Esophagus (tissue), 2 donors: ENCODE data around the gene LCN12. TPM values are rescaled to one million over a fixed set of nuclear protein-coding genes. Genes with fewer than 3 reads are reported as not detected.

Experiments used
- H3K27ac ChIP-seq, 2 donors: one replicate each; pipeline ENCODE4 v1.5.1; 2013; ENCODE audit warnings: low read depth in 2 of 2, mild to moderate bottlenecking in 2 of 2, inconsistent platforms in 1 of 2, low read length in 1 of 2, moderate library complexity in 1 of 2
- H3K27me3 ChIP-seq, 2 donors: one replicate each; pipeline ENCODE4 v1.6.1; 2013; ENCODE audit warnings: low read length in 2 of 2, control low read depth in 1 of 2, mild to moderate bottlenecking in 1 of 2; ENCODE audit not compliant: insufficient read depth in 2 of 2, control insufficient read depth in 1 of 2
- H3K36me3 ChIP-seq, 2 donors: one replicate each; pipeline ENCODE4 v1.6.1; 2013; ENCODE audit warnings: low read length in 1 of 2; ENCODE audit not compliant: control insufficient read depth in 2 of 2, insufficient read depth in 2 of 2
- H3K4me1 ChIP-seq, 2 donors: one replicate each; pipeline ENCODE4 v1.6.1; 2013; ENCODE audit warnings: low read length in 1 of 2; ENCODE audit not compliant: control insufficient read depth in 2 of 2, insufficient read depth in 2 of 2
- H3K4me3 ChIP-seq, 2 donors: one replicate each; pipeline ENCODE4 v1.5.1; 2013; ENCODE audit warnings: low read length in 2 of 2, mild to moderate bottlenecking in 2 of 2, low read depth in 1 of 2, moderate library complexity in 1 of 2
- H3K9me3 ChIP-seq, 2 donors: one replicate each; pipeline ENCODE4 v1.6.1; 2013; ENCODE audit warnings: mild to moderate bottlenecking in 2 of 2, low read depth in 1 of 2, low read length in 1 of 2, moderate library complexity in 1 of 2; ENCODE audit not compliant: control insufficient read depth in 2 of 2, insufficient read depth in 1 of 2
- WGBS, 2 donors: extraction: QIAGEN DNeasy Blood & Tissue Kit; methylation state at CpG; one replicate each; pipeline ENCODE4 v1.1.7; 2013; 5-methylcytosine and 5-hydroxymethylcytosine counted together
- polyA plus RNA-seq, 2 donors: library from polyadenylated mRNA; stranded (reverse); fragments of 200-250 nt; gene quantifications; one replicate each; pipeline ENCODE4 v1.2.3, GENCODE V29; 2013
- donor health status: healthy with polysubstance abuse.
- donor health status: Bipolar disorder and iron deficiency.

LCN12 gene
- polyA plus RNA-seq, 2 donors: 0.24 to 0.77 TPM

GRCh38 chr9:136956604-136957003 is 4.5 kb downstream of the LCN12 start:
- Histone ChIP-seq H3K4me1 (peaks cover 4 to 7% of the 10 kb centered on the region in 2 donors), H3K27ac (no peak overlapping the region), H3K4me3 (no peak overlapping the region), H3K36me3 (no peaks in the 10 kb centered on the region), H3K27me3 (no peaks in the 10 kb centered on the region), H3K9me3 (no peaks in the 10 kb centered on the region)
- WGBS, 2 donors: 97 to 99% methylated on average over 4 of the region's 4 CpGs

GRCh38 chr9:136957461-136957860 is 5.4 kb downstream of the LCN12 start:
- no peak overlapping the region for H3K27ac ChIP-seq
- 93 to 97% methylated on average over 1 of the region's 1 CpG for WGBS, 2 donors

GRCh38 chr9:136957901-136958300 is 5.8 kb downstream of the LCN12 start:
- 92 to 93% methylated on average over 6 of the region's 6 CpGs for WGBS, 2 donors

More at GRCh38 chr9:136957461-136957860, 5.4 kb downstream of the LCN12 start:
- H3K27me3 ChIP-seq: no peaks in the 10 kb centered on the region
- H3K36me3 ChIP-seq: no peaks in the 10 kb centered on the region
- H3K9me3 ChIP-seq: no peaks in the 10 kb centered on the region
- H3K4me3 ChIP-seq: no peak overlapping the region
- H3K4me1 ChIP-seq: peaks cover 6 to 9% of the 10 kb centered on the region in 2 donors

GRCh38 chr9:136958473-136958872 is 6.4 kb downstream of the LCN12 start:
- no peaks in the 10 kb centered on the region for H3K36me3 ChIP-seq
- no peak overlapping the region for H3K27ac ChIP-seq
- peaks cover 6 to 9% of the 10 kb centered on the region in 2 donors for H3K4me1 ChIP-seq
- no peak overlapping the region for H3K4me3 ChIP-seq
- no peaks in the 10 kb centered on the region for H3K9me3 ChIP-seq
- 85 to 95% methylated on average over 7 of the region's 7 CpGs for WGBS, 2 donors
- H3K27me3 ChIP-seq: no peaks in the 10 kb centered on the region

More at GRCh38 chr9:136957901-136958300, 5.8 kb downstream of the LCN12 start:
- peaks cover 6 to 9% of the 10 kb centered on the region in 2 donors for H3K4me1 ChIP-seq
- H3K27ac ChIP-seq: no peak overlapping the region
- no peak overlapping the region for H3K4me3 ChIP-seq
- no peaks in the 10 kb centered on the region for H3K27me3 ChIP-seq
- H3K36me3 ChIP-seq: no peaks in the 10 kb centered on the region
- no peaks in the 10 kb centered on the region for H3K9me3 ChIP-seq

- 89% methylated on average over 26 to 28 of the region's 28 CpGs for WGBS, 2 donors
- Histone ChIP-seq H3K36me3 (no peaks in the 10 kb centered on the region), H3K27ac (no peak overlapping the region), H3K27me3 (no peaks in the 10 kb centered on the region), H3K4me1 (peaks cover 6 to 12% of the 10 kb centered on the region in 2 donors), H3K9me3 (no peaks in the 10 kb centered on the region), H3K4me3 (no peak overlapping the region)
Measured at GRCh38 chr9:136958898-136959850, 7.1 kb downstream of the LCN12 start.

- no peak overlapping the region for H3K4me3 ChIP-seq
- H3K27me3 ChIP-seq: no peaks in the 10 kb centered on the region
- no peak overlapping the region for H3K27ac ChIP-seq
- WGBS, 2 donors: 81% methylated on average over 19 of the region's 19 CpGs
- H3K9me3 ChIP-seq: no peaks in the 10 kb centered on the region
- peaks cover 6 to 15% of the 10 kb centered on the region in 2 donors for H3K4me1 ChIP-seq
- no peaks in the 10 kb centered on the region for H3K36me3 ChIP-seq
Measured at GRCh38 chr9:136960212-136960937, 8.3 kb downstream of the LCN12 start.

- Histone ChIP-seq H3K4me3 (no peak overlapping the region), H3K9me3 (no peaks in the 10 kb centered on the region), H3K36me3 (no peaks in the 10 kb centered on the region), H3K27me3 (no peaks in the 10 kb centered on the region), H3K4me1 (peaks cover 6 to 16% of the 10 kb centered on the region in 2 donors), H3K27ac (no peak overlapping the region)
- 74 to 76% methylated on average over 15 of the region's 15 CpGs for WGBS, 2 donors
Measured at GRCh38 chr9:136960938-136961275, 8.8 kb downstream of the LCN12 start.

GRCh38 chr9:136961279-136962065 is 9.4 kb downstream of the LCN12 start:
- H3K4me1 ChIP-seq: peaks cover 6 to 17% of the 10 kb centered on the region in 2 donors
- WGBS, 2 donors: 50 to 57% methylated on average over 21 to 23 of the region's 23 CpGs
- no peaks in the 10 kb centered on the region for H3K36me3 ChIP-seq
- H3K27ac ChIP-seq: peak overlapping the region in 1 of 2 donors; percentile 26
- no peaks in the 10 kb centered on the region for H3K27me3 ChIP-seq
- no peaks in the 10 kb centered on the region for H3K9me3 ChIP-seq
- H3K4me3 ChIP-seq: no peak overlapping the region

- H3K27ac ChIP-seq: no peak overlapping the region
- H3K9me3 ChIP-seq: no peaks in the 10 kb centered on the region
- no peak overlapping the region for H3K4me3 ChIP-seq
- no peaks in the 10 kb centered on the region for H3K27me3 ChIP-seq
- peaks cover 6 to 17% of the 10 kb centered on the region in 2 donors for H3K4me1 ChIP-seq
- no peaks in the 10 kb centered on the region for H3K36me3 ChIP-seq
- 95 to 96% methylated on average over 9 of the region's 9 CpGs for WGBS, 2 donors
Measured at GRCh38 chr9:136962163-136962562, 10.1 kb downstream of the LCN12 start.
